OCI-LY1 (cell line): Measurements from ENCODE around the gene RPL7L1.

ENCODE experiments used
- H2AFZ ChIP-seq: fragments of 200-600 bp; sonication (generic), shearing (Covaris generic); 2 replicates; pipeline ENCODE4 v1.6.0; 2014; ENCODE audit warnings: antibody characterized with exemption, mild to moderate bottlenecking, low read length
- H3F3A ChIP-seq: fragments of 200-600 bp; sonication (generic), shearing (Covaris generic); 2 replicates; pipeline ENCODE4 v1.6.0; 2014; ENCODE audit warnings: mild to moderate bottlenecking, antibody characterized with exemption, low read length, moderate library complexity; ENCODE audit not compliant: insufficient read depth
- H3K27ac ChIP-seq: fragments of 200-600 bp; sonication (generic); 2 replicates; pipeline ENCODE4 v1.5.1; 2014; ENCODE audit warnings: low read length, mixed run types, mild to moderate bottlenecking, low read depth; ENCODE audit not compliant: poor library complexity, severe bottlenecking
- H3K27me3 ChIP-seq: fragments of 200-600 bp; sonication (generic); 2 replicates; pipeline ENCODE4 v1.6.0; 2014; ENCODE audit warnings: antibody characterized with exemption, mild to moderate bottlenecking, low read length, moderate library complexity; ENCODE audit not compliant: insufficient read depth
- H3K36me3 ChIP-seq: fragments of 200-600 bp; sonication (generic); 2 replicates; pipeline ENCODE4 v1.6.1; 2014; ENCODE audit warnings: mild to moderate bottlenecking, antibody characterized with exemption, low read length, moderate library complexity, mixed read lengths; ENCODE audit not compliant: insufficient read depth
- H3K4me1 ChIP-seq: fragments of 200-600 bp; sonication (generic); 2 replicates; pipeline ENCODE4 v1.5.1; 2014; ENCODE audit warnings: mild to moderate bottlenecking, low read length, moderate library complexity; ENCODE audit not compliant: insufficient read depth, severe bottlenecking
- H3K4me2 ChIP-seq: fragments of 200-600 bp; sonication (generic), shearing (Covaris generic); 2 replicates; pipeline ENCODE4 v1.6.1; 2014; ENCODE audit warnings: low read length
- H3K4me3 ChIP-seq: fragments of 200-600 bp; sonication (generic); 2 replicates; pipeline ENCODE4 v1.5.1; 2014; ENCODE audit warnings: low read length, low read depth, mild to moderate bottlenecking, mixed read lengths; ENCODE audit not compliant: poor library complexity, severe bottlenecking
- H3K79me2 ChIP-seq: fragments of 200-600 bp; shearing (Covaris generic); 2 replicates; pipeline ENCODE4 v1.6.1; 2016; ENCODE audit warnings: mixed run types, low read length, mixed read lengths; ENCODE audit not compliant: insufficient read depth
- H3K9ac ChIP-seq: fragments of 200-600 bp; sonication (generic), shearing (Covaris generic); 2 replicates; pipeline ENCODE4 v1.6.1; 2014; ENCODE audit warnings: mild to moderate bottlenecking, low read length, mixed read lengths
- H3K9me2 ChIP-seq: fragments of 200-600 bp; sonication (generic), shearing (Covaris generic); 2 replicates; pipeline ENCODE4 v1.6.1; 2014; ENCODE audit warnings: low read depth, mild to moderate bottlenecking, low read length, mixed read lengths
- H3K9me3 ChIP-seq: fragments of 200-600 bp; shearing (Covaris generic); 2 replicates; pipeline ENCODE4 v1.6.1; 2014; ENCODE audit warnings: low read length, mixed read lengths
- H4K20me1 ChIP-seq: fragments of 200-600 bp; sonication (generic), shearing (Covaris generic); 2 replicates; pipeline ENCODE4 v1.6.0; 2016; ENCODE audit warnings: mild to moderate bottlenecking, low read length; ENCODE audit not compliant: insufficient read depth
- EZH2 ChIP-seq: fragments of 200-600 bp; sonication (generic), shearing (Covaris generic); IDR thresholded peaks from 2 replicates; pipeline ENCODE4 v1.8.0; 2017; ENCODE audit warnings: borderline replicate concordance, mixed run types, mild to moderate bottlenecking, antibody characterized with exemption, low read length, moderate library complexity, mixed read lengths
- TF ChIP-seq, protein P1 (sequence below): fragments of 200-600 bp; sonication (generic), shearing (Covaris generic); IDR thresholded peaks from 2 replicates; pipeline ENCODE4 v1.5.1; 2017; ENCODE audit warnings: mild to moderate bottlenecking, antibody characterized with exemption, low read length, moderate library complexity, mixed read lengths

The RPL7L1 gene

DNA sequence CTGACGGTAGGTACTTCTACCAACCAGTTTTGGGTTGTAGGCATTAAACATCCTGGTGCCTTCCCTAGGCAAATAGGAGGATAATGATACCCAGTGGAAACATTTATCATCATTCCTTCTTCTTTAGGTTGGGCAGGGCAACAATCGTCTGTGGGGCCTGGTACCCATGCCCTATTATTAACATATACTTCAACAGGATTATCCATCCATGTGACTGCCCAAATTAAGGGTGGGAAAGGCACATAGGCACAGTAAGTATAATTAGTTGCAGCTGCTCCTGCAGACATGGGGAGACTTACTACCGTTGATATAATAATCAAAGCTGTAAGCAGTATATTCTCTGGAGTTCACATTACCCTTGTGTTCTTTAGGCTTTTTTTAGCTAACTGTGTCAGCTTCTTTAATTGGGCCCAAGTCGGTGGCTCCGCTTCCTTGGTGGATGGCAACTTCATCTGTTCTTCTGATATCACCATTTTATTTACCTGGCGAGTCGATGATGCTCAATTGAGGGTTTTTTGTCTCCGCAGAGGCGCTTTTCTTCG, 16.8 kb downstream of the RPL7L1 start:
- Histone ChIP-seq H3K4me2 (no peak overlapping the region), H3K79me2 (no peaks in the 10 kb centered on the region), H3K9me3 (no peaks in the 10 kb centered on the region), H3F3A (no peaks in the 10 kb centered on the region), H4K20me1 (no peaks in the 10 kb centered on the region), H3K4me3 (no peak overlapping the region), H3K9me2 (no peaks in the 10 kb centered on the region), H3K36me3 (no peaks in the 10 kb centered on the region), H3K27ac (no peak overlapping the region), H3K27me3 (no peaks in the 10 kb centered on the region), H3K9ac (no peak overlapping the region), H3K4me1 (peaks cover 33% of the 10 kb centered on the region), H2AFZ (no peak overlapping the region)
- no peak for TF ChIP-seq EZH2
- TF ChIP-seq, protein P1, sequence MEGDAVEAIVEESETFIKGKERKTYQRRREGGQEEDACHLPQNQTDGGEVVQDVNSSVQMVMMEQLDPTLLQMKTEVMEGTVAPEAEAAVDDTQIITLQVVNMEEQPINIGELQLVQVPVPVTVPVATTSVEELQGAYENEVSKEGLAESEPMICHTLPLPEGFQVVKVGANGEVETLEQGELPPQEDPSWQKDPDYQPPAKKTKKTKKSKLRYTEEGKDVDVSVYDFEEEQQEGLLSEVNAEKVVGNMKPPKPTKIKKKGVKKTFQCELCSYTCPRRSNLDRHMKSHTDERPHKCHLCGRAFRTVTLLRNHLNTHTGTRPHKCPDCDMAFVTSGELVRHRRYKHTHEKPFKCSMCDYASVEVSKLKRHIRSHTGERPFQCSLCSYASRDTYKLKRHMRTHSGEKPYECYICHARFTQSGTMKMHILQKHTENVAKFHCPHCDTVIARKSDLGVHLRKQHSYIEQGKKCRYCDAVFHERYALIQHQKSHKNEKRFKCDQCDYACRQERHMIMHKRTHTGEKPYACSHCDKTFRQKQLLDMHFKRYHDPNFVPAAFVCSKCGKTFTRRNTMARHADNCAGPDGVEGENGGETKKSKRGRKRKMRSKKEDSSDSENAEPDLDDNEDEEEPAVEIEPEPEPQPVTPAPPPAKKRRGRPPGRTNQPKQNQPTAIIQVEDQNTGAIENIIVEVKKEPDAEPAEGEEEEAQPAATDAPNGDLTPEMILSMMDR = no peak

DNA sequence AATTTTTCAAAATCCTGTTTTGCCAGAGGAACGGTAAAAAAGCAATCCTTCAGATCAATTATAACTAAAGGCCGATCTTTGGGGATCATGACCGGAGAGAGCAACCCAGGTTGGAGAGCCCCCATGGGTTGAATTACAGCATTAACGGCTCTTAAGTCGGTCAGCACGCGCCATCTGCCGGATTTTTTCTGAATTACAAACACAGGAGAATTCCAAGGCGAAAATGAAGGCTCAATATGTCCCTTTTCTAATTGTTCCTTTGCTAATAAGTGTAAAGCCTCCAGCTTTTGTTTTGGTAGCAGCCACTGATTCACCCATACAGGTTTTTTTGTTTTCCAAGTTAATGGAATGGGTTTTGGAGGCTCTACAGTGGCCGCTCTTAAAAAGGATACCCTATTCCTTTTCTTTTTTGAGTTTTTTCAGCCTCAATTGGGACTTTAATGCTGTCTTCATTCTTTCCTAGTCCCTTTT, 19.5 kb downstream of the RPL7L1 start:
- Histone ChIP-seq H2AFZ (no peak overlapping the region), H3K9me3 (no peaks in the 10 kb centered on the region), H3K9me2 (no peaks in the 10 kb centered on the region), H3K36me3 (no peaks in the 10 kb centered on the region), H3F3A (no peaks in the 10 kb centered on the region), H3K4me1 (peaks cover 28% of the 10 kb centered on the region), H3K4me2 (no peak overlapping the region), H3K4me3 (no peak overlapping the region), H3K9ac (no peak overlapping the region), H3K27me3 (no peaks in the 10 kb centered on the region), H3K27ac (no peak overlapping the region), H4K20me1 (no peaks in the 10 kb centered on the region), H3K79me2 (no peaks in the 10 kb centered on the region)
- TF ChIP-seq EZH2 = no peak
- TF ChIP-seq, protein P1 = peak; percentile 69

DNA sequence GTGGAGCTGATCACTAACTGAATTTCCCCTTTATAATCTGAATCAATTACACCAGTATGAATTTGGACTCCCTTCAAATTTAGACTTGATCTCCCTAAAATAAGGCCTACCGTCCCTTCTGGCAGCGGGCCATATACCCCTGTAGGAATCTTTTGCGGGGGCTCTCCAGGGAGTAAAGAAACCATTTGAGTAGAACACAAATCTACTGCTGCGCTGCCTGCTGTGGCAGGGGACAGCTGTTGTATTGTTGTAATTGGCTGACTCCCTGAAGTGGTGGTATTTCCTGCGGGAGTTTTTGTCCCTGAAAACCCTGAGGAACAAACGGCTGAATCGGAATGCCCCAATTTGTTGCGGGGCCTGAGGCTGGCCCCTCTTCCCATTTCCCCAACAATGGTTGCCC, 20.5 kb downstream of the RPL7L1 start:
- H3K9me2 ChIP-seq = no peaks in the 10 kb centered on the region
- TF ChIP-seq, protein P1 = no peak
- no peak for TF ChIP-seq EZH2
- no peaks in the 10 kb centered on the region for H3K27me3 ChIP-seq
- no peak overlapping the region for H3K9ac ChIP-seq
- no peak overlapping the region for H3K4me3 ChIP-seq
- no peaks in the 10 kb centered on the region for H3K9me3 ChIP-seq
- no peak overlapping the region for H2AFZ ChIP-seq
- no peaks in the 10 kb centered on the region for H3K79me2 ChIP-seq
- H3F3A ChIP-seq = no peaks in the 10 kb centered on the region
- H3K36me3 ChIP-seq = no peaks in the 10 kb centered on the region
- peaks cover 21% of the 10 kb centered on the region for H3K4me1 ChIP-seq
- no peaks in the 10 kb centered on the region for H4K20me1 ChIP-seq
- H3K4me2 ChIP-seq = no peak overlapping the region
- no peak overlapping the region for H3K27ac ChIP-seq
